Neutrophil (primary cell): ENCODE data around the gene KCNAB2.

ENCODE experiments used
- H3K27ac ChIP-seq: fragments of 200-600 bp; sonication (generic); 2 replicates; pipeline ENCODE4 v1.5.1; 2016; ENCODE audit warnings: mild to moderate bottlenecking, moderate library complexity
- H3K27me3 ChIP-seq: fragments of 200-600 bp; sonication (generic); 2 replicates; pipeline ENCODE4 v1.6.0; 2016; ENCODE audit warnings: mild to moderate bottlenecking
- H3K36me3 ChIP-seq: fragments of 200-600 bp; sonication (generic); 2 replicates; pipeline ENCODE4 v1.5.1; 2017
- H3K4me1 ChIP-seq, 2 experiments: fragments of 200-600 bp in 1 of 2; sonication (generic) in 1 of 2; 1 replicate in 1 of 2; 2 replicates in 1 of 2; pipeline versions ENCODE4 v1.5.1 to v1.6.1; 2013 to 2016; ENCODE audit warnings: low read depth in 1 of 2, low read length in 1 of 2, mild to moderate bottlenecking in 1 of 2, moderate library complexity in 1 of 2; ENCODE audit not compliant: control insufficient read depth in 1 of 2, insufficient read depth in 1 of 2
- H3K4me3 ChIP-seq, 2 experiments: fragments of 200-600 bp in 1 of 2; sonication (generic) in 1 of 2; 1 replicate in 1 of 2; 2 replicates in 1 of 2; pipeline ENCODE4 v1.5.1; 2013 to 2016; ENCODE audit warnings: low read depth in 1 of 2, low read length in 1 of 2, mild to moderate bottlenecking in 1 of 2, moderate library complexity in 1 of 2
- H3K9me3 ChIP-seq: fragments of 200-600 bp; sonication (generic); 2 replicates; pipeline ENCODE4 v1.5.1; 2016
- CTCF ChIP-seq: fragments of 200-600 bp; sonication (generic); IDR thresholded peaks from 2 replicates; pipeline ENCODE4 v1.5.1; 2016; ENCODE audit warnings: antibody characterized with exemption

KCNAB2 gene

DNA sequence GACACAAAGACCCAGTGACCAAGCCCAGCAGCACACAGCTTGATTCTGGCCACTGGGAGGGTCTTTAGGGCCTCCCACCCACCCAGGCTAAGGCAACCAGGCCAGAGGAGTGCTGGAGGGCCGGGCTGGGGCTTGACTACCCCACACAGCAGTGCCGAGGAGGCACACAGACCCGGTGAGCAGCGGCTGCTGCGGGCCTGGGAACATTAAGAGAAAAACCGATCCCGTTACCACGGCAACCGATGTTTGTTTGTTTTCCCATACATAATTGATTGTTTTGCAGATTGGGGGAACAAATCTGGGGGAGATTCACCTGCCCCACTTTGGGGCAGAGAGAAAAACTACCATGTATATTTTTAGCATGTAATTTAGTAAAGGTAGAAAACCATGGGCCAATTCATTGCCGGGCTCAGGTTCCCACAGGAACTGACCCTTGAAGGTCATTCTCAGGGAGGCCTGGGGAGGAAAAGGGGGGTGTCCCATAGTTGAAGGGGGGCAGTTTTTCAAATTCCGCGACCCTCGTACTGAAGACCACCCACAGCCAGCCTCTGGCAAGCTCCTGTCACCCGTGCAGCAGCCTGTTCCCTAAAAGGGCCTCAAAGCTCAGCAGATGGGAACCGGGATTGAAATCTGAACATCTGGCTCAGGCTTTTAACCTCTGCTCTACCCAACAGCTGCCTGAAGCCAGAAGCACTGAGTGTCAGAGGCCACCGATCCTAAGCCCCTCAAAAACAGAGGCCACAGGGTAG, 99.1 kb downstream of the KCNAB2 start:
- no peaks in the 10 kb centered on the region for H3K36me3 ChIP-seq
- no peaks in the 10 kb centered on the region for H3K9me3 ChIP-seq
- H3K4me3 ChIP-seq: no peak overlapping the region
- no peak overlapping the region for H3K27ac ChIP-seq
- H3K4me1 ChIP-seq: peaks cover 2 to 4% of the 10 kb centered on the region in 2 experiments
- H3K27me3 ChIP-seq: peaks cover 34% of the 10 kb centered on the region
- TF ChIP-seq CTCF: no peak

- Histone ChIP-seq H3K4me1 (peaks cover 2 to 4% of the 10 kb centered on the region in 2 experiments), H3K9me3 (no peaks in the 10 kb centered on the region), H3K4me3 (no peak overlapping the region), H3K27me3 (peaks cover 34% of the 10 kb centered on the region), H3K36me3 (no peaks in the 10 kb centered on the region), H3K27ac (no peak overlapping the region)
- TF ChIP-seq CTCF: no peak
These were observed 99.7 kb downstream of the KCNAB2 start for GRCh38 chr1:6145396-6145750.

DNA sequence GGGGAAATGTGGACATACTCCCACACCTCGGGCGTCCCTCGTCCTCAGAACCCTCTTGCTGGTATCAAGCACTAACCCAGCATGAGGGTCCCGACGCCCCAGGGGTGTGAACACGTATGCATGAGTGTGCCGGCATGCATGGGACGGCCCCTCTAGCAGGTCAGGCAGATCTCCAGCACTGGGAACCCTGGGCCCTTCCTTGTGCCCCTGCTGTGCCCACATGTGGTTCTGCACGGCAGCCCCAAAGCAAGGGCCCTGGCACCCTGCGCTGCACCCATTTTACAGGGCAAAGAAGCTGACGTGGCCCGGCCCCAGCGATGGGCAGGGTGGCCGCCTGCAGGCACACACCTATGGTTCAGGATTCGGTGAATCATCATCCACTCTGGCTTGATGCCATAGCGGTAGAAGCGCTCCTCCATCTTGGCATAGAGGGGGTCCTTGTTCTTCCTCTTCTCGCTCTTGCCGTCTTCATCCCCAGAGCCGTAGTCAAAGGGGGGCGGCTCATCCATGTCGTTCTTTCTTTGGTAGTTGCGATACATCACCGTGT, 100.2 kb downstream of the KCNAB2 start:
- no peaks in the 10 kb centered on the region for H3K9me3 ChIP-seq
- H3K4me3 ChIP-seq: no peak overlapping the region
- no peak overlapping the region for H3K27ac ChIP-seq
- peaks cover 34% of the 10 kb centered on the region for H3K27me3 ChIP-seq
- H3K36me3 ChIP-seq: no peaks in the 10 kb centered on the region
- H3K4me1 ChIP-seq: peaks cover 2 to 4% of the 10 kb centered on the region in 2 experiments
- no peak for TF ChIP-seq CTCF

GRCh38 chr1:6148497-6149241, 103.0 kb downstream of the KCNAB2 start:
- Histone ChIP-seq H3K27ac (no peak overlapping the region), H3K4me3 (no peak overlapping the region), H3K27me3 (peaks cover 41% of the 10 kb centered on the region), H3K9me3 (no peaks in the 10 kb centered on the region), H3K4me1 (peaks cover 2 to 4% of the 10 kb centered on the region in 2 experiments), H3K36me3 (no peaks in the 10 kb centered on the region)
- TF ChIP-seq CTCF: no peak

DNA sequence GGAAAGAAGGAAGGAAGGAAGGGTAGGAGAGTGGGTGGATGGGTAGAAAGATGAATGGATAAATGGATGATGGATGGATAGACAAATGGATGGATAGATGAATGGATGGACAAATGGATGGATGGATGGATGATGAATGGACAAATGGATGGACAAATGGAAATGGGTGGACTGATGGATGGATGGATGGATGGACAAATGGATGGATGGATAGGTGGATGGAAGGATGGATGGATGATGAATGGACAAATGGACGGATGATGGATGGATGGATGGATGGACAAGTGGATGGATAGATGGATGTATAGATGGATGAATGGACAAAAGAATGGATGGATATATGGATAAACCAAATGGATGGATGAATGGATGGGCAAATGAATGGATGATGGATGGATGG, 103.9 kb downstream of the KCNAB2 start:
- TF ChIP-seq CTCF: no peak
- peaks cover 41% of the 10 kb centered on the region for H3K27me3 ChIP-seq
- H3K27ac ChIP-seq: no peak overlapping the region

More for the DNA sequence above, 103.9 kb downstream of the KCNAB2 start:
- no peak overlapping the region for H3K4me3 ChIP-seq
- no peaks in the 10 kb centered on the region for H3K9me3 ChIP-seq
- H3K36me3 ChIP-seq: no peaks in the 10 kb centered on the region
- peaks cover 2 to 4% of the 10 kb centered on the region in 2 experiments for H3K4me1 ChIP-seq
